GM18868 (cell line): ENCODE results near the gene BBS1.
"Not testable (repeated sequence)": the region's sequence is repeated elsewhere in the genome, so short reads cannot be mapped to it uniquely, and the experiment has no call there.

ENCODE experiments used
- ATAC-seq: cut with Tn5 transposase; IDR thresholded peaks from one replicate; pipeline ENCODE4 v1.9.1; 2021; ENCODE audit warnings: mild to moderate bottlenecking, moderate library complexity; ENCODE audit not compliant: unreplicated experiment

Gene BBS1

GRCh38 chr11:66569076-66569475 lies 58.6 kb downstream of the BBS1 start:
- ATAC-seq = no peak

DNA sequence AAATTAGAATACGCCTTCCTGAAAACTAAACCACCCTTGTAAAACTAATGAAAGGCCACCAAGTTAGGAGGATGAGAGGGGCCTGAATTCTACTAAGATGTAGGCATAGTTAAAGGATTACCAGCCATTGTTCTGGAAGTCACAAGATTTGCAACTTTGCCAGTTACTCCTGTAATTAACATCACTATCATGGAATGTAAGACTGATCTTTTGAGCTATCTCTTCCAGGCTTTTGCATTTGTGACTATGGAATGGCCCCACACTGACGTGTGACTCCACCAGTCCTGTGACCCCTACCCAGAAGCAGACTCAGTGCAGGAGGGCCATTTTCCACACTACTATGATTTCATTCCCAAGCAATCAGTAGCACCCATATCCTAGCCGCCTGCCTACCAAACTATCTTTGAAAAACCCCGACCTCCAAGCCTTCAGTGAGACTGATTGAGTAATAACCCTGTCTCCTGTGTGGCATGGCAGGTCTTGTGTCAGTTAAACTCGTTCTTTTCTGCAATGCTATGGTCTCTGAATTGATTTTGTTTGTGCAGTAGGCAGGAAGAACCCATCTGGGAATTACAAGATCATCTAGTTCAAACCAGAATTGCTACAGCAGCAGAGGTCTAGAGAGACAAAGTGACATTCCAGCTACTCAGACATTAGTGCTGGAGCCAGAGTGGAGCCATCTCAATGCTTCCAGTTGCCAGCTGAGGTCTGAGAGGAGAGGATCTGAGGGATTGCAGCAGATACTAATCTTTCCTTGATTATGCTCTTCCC lies 59.8 kb downstream of the BBS1 start:
- no peak for ATAC-seq

DNA sequence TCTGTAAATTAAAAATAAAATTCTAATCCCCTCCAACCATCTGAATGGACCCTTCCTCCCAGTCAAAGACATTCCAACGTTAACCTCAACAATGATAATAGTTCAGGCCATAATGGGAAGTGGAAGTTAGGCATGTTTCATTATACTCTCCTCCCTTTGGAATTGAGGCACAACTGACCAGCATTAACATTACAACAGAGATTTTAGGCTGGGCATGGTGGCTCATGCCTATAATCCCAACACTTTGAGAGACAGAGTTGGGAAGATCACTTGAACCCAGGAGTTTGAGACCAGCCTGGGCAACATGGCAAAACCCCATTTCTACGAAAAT lies 60.4 kb downstream of the BBS1 start:
- ATAC-seq = no peak

DNA sequence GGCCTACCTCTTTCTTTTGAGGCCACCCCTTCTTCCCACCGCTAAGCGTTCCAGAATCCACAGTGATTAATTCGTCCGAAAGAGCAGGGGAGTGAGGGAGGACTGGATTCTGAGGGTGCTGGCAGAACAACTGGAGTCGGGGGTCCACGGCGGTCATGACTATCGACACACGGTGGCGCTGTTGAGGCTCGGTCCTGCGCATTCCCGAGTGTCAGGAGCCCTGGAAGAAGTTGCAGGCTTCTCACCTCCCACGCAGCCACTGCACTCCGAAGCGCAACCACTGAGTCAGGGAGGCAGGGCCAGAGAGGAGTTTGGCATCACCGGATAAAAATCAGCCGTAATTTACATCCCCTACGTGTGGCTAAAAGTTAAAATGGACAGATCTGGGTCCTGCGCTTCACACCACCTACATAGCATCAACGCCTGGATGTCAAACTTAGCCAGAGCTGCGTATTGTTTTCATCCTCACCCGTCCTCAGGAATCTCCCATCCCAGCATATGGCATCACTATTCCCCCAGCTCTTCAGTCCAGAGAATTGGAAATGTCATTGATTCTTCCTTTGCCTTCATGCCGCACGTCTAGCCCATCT lies 68.7 kb downstream of the BBS1 start:
- ATAC-seq = no peak

DNA sequence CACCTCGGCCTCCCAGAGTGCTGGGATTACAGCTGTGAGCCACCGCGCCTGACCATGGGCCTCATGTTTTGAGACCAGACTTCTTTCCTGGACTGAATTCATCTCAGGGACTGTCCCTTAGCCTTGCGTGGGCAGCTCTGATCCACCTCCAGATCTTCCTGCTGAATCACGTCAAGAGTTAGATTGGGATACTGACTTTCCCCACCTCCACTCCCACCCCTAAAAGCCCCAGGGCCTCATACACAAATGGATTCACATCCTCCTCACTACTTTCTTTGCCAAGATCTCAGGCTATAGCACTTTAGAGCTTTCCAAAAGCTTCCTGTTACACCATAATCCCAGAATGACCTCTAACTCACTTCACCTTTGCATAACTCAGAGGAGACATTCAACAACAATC lies 70.4 kb downstream of the BBS1 start:
- ATAC-seq = no peak

- no peak for ATAC-seq
These were observed 70.8 kb downstream of the BBS1 start for GRCh38 chr11:66581261-66581660.

DNA sequence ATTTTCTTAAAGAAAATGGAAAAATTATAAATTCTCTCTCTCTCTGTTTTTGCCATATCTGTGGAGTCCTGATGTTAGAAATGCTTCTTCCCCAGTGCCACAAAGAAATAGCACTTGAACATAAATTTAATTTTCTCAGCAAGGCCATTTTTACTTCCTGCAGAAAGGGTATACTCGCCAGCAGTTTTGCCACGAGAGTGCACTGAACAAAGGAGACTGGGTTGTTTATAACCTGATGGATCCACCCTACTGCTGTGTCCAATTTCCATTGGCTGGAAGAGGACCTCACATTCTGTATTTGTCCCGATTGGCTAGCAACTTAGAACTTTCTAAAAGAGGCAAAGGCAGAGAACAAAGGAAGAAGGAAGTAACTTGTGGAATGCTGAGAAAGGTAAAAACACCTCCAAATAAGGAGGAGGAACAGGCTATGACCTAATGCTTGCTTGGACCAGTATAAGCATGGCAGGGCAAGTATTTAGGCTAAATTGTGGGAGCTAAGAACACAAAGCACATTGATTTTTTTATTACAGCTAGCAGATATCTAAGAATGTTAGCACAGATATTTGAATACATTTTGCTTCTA lies 72.2 kb downstream of the BBS1 start:
- not testable (repeated sequence) for ATAC-seq
